ENCODE data around the gene SNTG2. TPM values are rescaled to one million over a fixed set of nuclear protein-coding genes. Genes with fewer than 3 reads are reported as not detected.
"Not testable (repeated sequence)": the region's sequence is repeated elsewhere in the genome, so short reads cannot be mapped to it uniquely, and the experiment has no call there.

SNTG2 gene
- total RNA-seq, 1 donor from 2014 or later = not detected

- no peak for DNase-seq (ENCODE audit: low read depth)
- no peak overlapping the region for H3K4me3 ChIP-seq (ENCODE audit: low read depth, low read length)
- TF ChIP-seq CTCF (conservative IDR thresholded peaks at IDR 0.05; ENCODE audit: low read depth, low read length) = no peak
These were observed 274.3 kb downstream of the SNTG2 start for GRCh38 chr2:1224901-1225300.

- H3K4me3 ChIP-seq (ENCODE audit: low read depth, low read length) = no peak overlapping the region
- TF ChIP-seq CTCF (conservative IDR thresholded peaks at IDR 0.05; ENCODE audit: low read depth, low read length) = no peak
- no peak for DNase-seq (ENCODE audit: low read depth)
These were observed 276.1 kb downstream of the SNTG2 start for GRCh38 chr2:1226766-1227165.

GRCh38 chr2:1227274-1227900 lies 276.7 kb downstream of the SNTG2 start:
- DNase-seq (ENCODE audit: low read depth) = no peak
- H3K4me3 ChIP-seq (ENCODE audit: low read depth, low read length) = no peak overlapping the region
- TF ChIP-seq CTCF (conservative IDR thresholded peaks at IDR 0.05; ENCODE audit: low read depth, low read length) = no peak

- H3K4me3 ChIP-seq (ENCODE audit: low read depth, low read length); DNase-seq (ENCODE audit: low read depth): not testable (repeated sequence)
These were observed 278.9 kb downstream of the SNTG2 start for GRCh38 chr2:1229596-1229995.

- H3K4me3 ChIP-seq (ENCODE audit: low read depth, low read length) = no peak overlapping the region
- DNase-seq (ENCODE audit: low read depth) = no peak
- no peak for TF ChIP-seq CTCF (conservative IDR thresholded peaks at IDR 0.05; ENCODE audit: low read depth, low read length)
These were observed 279.7 kb downstream of the SNTG2 start for GRCh38 chr2:1230155-1230893.

GRCh38 chr2:1231466-1232063 lies 280.9 kb downstream of the SNTG2 start:
- no peak for DNase-seq (ENCODE audit: low read depth)
- no peak overlapping the region for H3K4me3 ChIP-seq (ENCODE audit: low read depth, low read length)
- no peak for TF ChIP-seq CTCF (conservative IDR thresholded peaks at IDR 0.05; ENCODE audit: low read depth, low read length)

- no peak overlapping the region for H3K4me3 ChIP-seq (ENCODE audit: low read depth, low read length)
- TF ChIP-seq CTCF (conservative IDR thresholded peaks at IDR 0.05; ENCODE audit: low read depth, low read length) = no peak
- DNase-seq (ENCODE audit: low read depth) = peak; percentile 68
These were observed 282.6 kb downstream of the SNTG2 start for GRCh38 chr2:1233281-1233680.

Data from epithelial cell of proximal tubule (primary cell).